Thoracic aorta (tissue), 2 donors: ENCODE data around the gene ITM2A. TPM values are rescaled to one million over a fixed set of nuclear protein-coding genes. Genes with fewer than 3 reads are reported as not detected.

ENCODE experiments used
- ATAC-seq: fragments of 150-250 bp; one replicate; pipeline ENCODE4 v1.8.0; 2017; ENCODE audit warnings: low read depth; ENCODE audit not compliant: insufficient number of reproducible peaks, low FRiP score
- DNase-seq: peaks from one replicate; pipeline ENCODE4 v3.0.0-alpha.2; 2020; ENCODE audit warnings: low spot score
- H3K27ac ChIP-seq, 2 donors: fragments of 200-600 bp; sonication (generic); 1 replicate in 1 of 2; 2 replicates in 1 of 2; pipeline ENCODE4 v1.5.1; 2016; ENCODE audit warnings: mild to moderate bottlenecking in 2 of 2, moderate library complexity in 2 of 2
- H3K27me3 ChIP-seq: fragments of 200-600 bp; sonication (generic); replicated peaks from 2 replicates; pipeline ENCODE4 v1.6.0; 2016; ENCODE audit warnings: mild to moderate bottlenecking; ENCODE audit not compliant: insufficient read depth
- H3K36me3 ChIP-seq: fragments of 200-600 bp; sonication (generic); one replicate; pipeline ENCODE4 v1.5.1; 2016
- H3K4me1 ChIP-seq, 2 donors: fragments of 200-600 bp; sonication (generic); 1 replicate in 1 of 2; 2 replicates in 1 of 2; pipeline versions ENCODE4 v1.5.1 to v1.6.0; 2016; ENCODE audit warnings: low read depth in 2 of 2, mild to moderate bottlenecking in 1 of 2; ENCODE audit not compliant: control insufficient read depth in 1 of 2
- H3K4me3 ChIP-seq: fragments of 200-600 bp; sonication (generic); 2 replicates; pipeline ENCODE4 v1.5.1; 2016; ENCODE audit warnings: mild to moderate bottlenecking
- H3K9me3 ChIP-seq: fragments of 200-600 bp; sonication (generic); 2 replicates; pipeline ENCODE4 v1.5.1; 2016
- CTCF ChIP-seq: fragments of 200-600 bp; sonication (generic); IDR thresholded peaks from one replicate; pipeline ENCODE4 v1.5.1; 2019; ENCODE audit warnings: antibody characterized with exemption
- total RNA-seq, 2 donors: library from RNA; depleted of rRNA; stranded (reverse); fragments of >200 nt; gene quantifications; one replicate each; pipeline versions ENCODE4 v1.1.0 to v1.2.3, GENCODE V29; 2016

The ITM2A gene
- total RNA-seq, 2 donors from 2014 or later: 43.1 to 68.8 TPM

GRCh38 chrX:79365591-79365990 is 1.5 kb downstream of the ITM2A start:
- H3K27me3 ChIP-seq: no peaks in the 10 kb centered on the region
- H3K27ac ChIP-seq: no peak overlapping the region
- no peaks in the 10 kb centered on the region for H3K9me3 ChIP-seq
- peak overlapping the region; percentile 69 for H3K4me3 ChIP-seq
- no peaks in the 10 kb centered on the region for H3K4me1 ChIP-seq
- no peak for DNase-seq
- no peaks in the 10 kb centered on the region for H3K36me3 ChIP-seq
- no peak for TF ChIP-seq CTCF
- no peak for ATAC-seq

GRCh38 chrX:79364306-79364705 is 2.8 kb downstream of the ITM2A start:
- Histone ChIP-seq H3K27me3 (no peaks in the 10 kb centered on the region), H3K4me1 (no peaks in the 10 kb centered on the region), H3K27ac (no peak overlapping the region), H3K4me3 (no peak overlapping the region), H3K36me3 (no peaks in the 10 kb centered on the region), H3K9me3 (no peaks in the 10 kb centered on the region)
- DNase-seq (no peak), ATAC-seq (no peak)
- no peak for TF ChIP-seq CTCF

- ATAC-seq (no peak), DNase-seq (no peak)
- Histone ChIP-seq H3K9me3 (no peaks in the 10 kb centered on the region), H3K27me3 (no peaks in the 10 kb centered on the region), H3K27ac (no peak overlapping the region), H3K4me1 (no peaks in the 10 kb centered on the region), H3K4me3 (no peak overlapping the region), H3K36me3 (no peaks in the 10 kb centered on the region)
- no peak for TF ChIP-seq CTCF
Observed at GRCh38 chrX:79361192-79361870, 5.8 kb downstream of the ITM2A start.

GRCh38 chrX:79336869-79337815 is 30.0 kb downstream of the ITM2A start:
- Histone ChIP-seq H3K4me3 (no peak overlapping the region), H3K4me1 (no peaks in the 10 kb centered on the region), H3K36me3 (no peaks in the 10 kb centered on the region), H3K27ac (no peak overlapping the region), H3K27me3 (no peaks in the 10 kb centered on the region), H3K9me3 (no peaks in the 10 kb centered on the region)
- ATAC-seq (no peak), DNase-seq (no peak)
- no peak for TF ChIP-seq CTCF

GRCh38 chrX:79330022-79330421 is 37.1 kb downstream of the ITM2A start:
- TF ChIP-seq CTCF: no peak
- H3K36me3 ChIP-seq: no peaks in the 10 kb centered on the region
- H3K4me3 ChIP-seq: no peak overlapping the region
- no peaks in the 10 kb centered on the region for H3K27me3 ChIP-seq
- no peaks in the 10 kb centered on the region for H3K9me3 ChIP-seq
- ATAC-seq: no peak
- H3K4me1 ChIP-seq: no peaks in the 10 kb centered on the region
- H3K27ac ChIP-seq: no peak overlapping the region
- DNase-seq: no peak
